ENCODE data around the gene OTOF. TPM values are rescaled to one million over a fixed set of nuclear protein-coding genes. Genes with fewer than 3 reads are reported as not detected.

OTOF gene
- total and polyA plus RNA-seq, 2 experiments from 2014 or later: 0.21 to 0.23 TPM

DNA sequence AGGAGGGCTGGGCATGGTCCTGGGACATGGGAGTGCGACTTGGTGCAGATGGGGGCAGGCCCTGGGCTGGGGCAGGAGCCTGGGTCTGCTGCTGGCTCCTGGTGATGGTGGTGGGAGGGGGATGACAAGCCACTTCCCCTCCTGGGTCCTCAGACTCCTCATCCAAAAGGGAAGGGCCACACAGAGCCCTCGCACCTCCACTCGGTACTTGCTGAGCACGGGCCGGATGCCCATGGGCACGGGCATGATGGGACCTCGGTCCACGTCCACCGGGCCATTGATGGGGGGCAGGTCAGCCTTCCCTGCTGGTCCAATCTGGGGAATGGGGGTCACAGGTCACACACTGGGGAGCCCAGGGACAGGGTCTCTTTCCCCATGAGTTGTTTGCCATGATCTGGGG, 4.1 kb downstream of the OTOF start:
- Mint-ChIP-seq H3K4me3 (no peak overlapping the region), H3K4me1 (peaks cover 4% of the 10 kb centered on the region), H3K27me3 (ENCODE audit: insufficient read depth, low read depth, poor library complexity) (peaks cover 16% of the 10 kb centered on the region), H3K36me3 (ENCODE audit: low read depth) (no peaks in the 10 kb centered on the region), H3K27ac (no peak overlapping the region), H3K9me3 (no peaks in the 10 kb centered on the region; the same call in 1 of the 3 replicates)
- Histone ChIP-seq H3K27ac (ENCODE audit: low read depth) (no peak overlapping the region), H3K36me3 (ENCODE audit: insufficient read depth) (no peaks in the 10 kb centered on the region), H3K4me2 (no peak overlapping the region), H2AFZ (no peak overlapping the region), H3K9me2 (ENCODE audit: insufficient read depth) (no peaks in the 10 kb centered on the region), H3F3A (replicated peaks; ENCODE audit: low read depth) (0 out of 2 replicates have a peak, but pooled peaks cover 6% of the 10 kb centered on the region), H3K79me2 (replicated peaks; ENCODE audit: insufficient read depth) (no peaks in the 10 kb centered on the region), H3K4me1 (ENCODE audit: insufficient read depth) (peaks cover 7% of the 10 kb centered on the region; the same call in 1 of the 2 replicates), H3K27me3 (ENCODE audit: insufficient read depth) (no peaks in the 10 kb centered on the region), H4K20me1 (replicated peaks; ENCODE audit: insufficient read depth) (no peaks in the 10 kb centered on the region), H3K4me3 (no peak overlapping the region)
- TF ChIP-seq EZH2 (IDR thresholded peaks at IDR 0.05; ENCODE audit: low read depth, unreplicated experiment): no peak
- TF ChIP-seq ZNF331 (CRISPR knock-in tag; IDR thresholded peaks at IDR 0.05; ENCODE audit: low read depth): no peak
- TF ChIP-seq, protein P1, sequence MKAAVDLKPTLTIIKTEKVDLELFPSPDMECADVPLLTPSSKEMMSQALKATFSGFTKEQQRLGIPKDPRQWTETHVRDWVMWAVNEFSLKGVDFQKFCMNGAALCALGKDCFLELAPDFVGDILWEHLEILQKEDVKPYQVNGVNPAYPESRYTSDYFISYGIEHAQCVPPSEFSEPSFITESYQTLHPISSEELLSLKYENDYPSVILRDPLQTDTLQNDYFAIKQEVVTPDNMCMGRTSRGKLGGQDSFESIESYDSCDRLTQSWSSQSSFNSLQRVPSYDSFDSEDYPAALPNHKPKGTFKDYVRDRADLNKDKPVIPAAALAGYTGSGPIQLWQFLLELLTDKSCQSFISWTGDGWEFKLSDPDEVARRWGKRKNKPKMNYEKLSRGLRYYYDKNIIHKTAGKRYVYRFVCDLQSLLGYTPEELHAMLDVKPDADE (IDR thresholded peaks at IDR 0.05): no peak
- TF ChIP-seq STAT1 (IDR thresholded peaks at IDR 0.05; ENCODE audit: unreplicated experiment): no peak
- ATAC-seq (no peak), DNase-seq (ENCODE audit: low spot score) (no peak)

DNA sequence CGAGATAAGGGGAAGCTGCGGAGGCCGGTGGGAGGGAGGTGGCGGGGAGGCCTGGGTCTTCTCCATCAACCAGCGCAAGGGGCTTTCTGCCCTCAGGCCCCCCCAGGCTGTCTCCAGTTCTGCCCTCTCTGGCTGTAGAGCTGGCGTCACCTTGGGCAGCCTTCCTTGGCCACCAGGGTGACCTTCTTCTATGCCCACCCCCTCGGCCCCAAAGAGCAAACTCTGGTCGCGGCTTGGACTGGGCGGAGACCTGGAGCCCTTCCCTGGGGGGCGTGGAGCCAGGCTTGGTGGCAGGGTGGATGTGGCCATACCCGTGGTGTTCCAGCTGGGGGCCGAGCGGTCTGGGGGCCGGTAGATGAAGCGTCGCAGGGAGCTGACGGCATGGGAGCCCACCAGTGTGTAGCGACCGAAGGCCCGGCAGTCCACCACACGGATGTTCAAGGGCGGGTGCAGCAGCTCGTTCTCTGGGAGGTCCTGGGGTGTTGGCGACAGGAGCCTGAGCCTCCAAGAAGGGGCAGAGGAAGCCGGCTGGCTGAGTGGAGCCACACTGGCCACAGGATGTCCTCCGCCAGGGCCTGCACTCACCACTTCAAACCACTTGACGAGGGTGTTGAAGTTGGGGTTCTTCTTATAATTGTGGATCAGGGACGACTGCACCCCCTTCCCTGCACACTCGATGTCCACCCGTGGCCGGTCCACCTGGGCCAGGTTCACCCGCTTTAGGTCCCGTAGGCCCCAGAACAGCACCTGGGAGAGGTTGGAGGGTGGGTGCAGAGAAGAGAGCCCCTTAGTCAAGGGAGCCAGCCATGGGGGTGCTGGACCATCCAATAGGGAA, 4.9 kb downstream of the OTOF start:
- no peaks in the 10 kb centered on the region for H3K9me2 ChIP-seq (ENCODE audit: insufficient read depth)
- no peaks in the 10 kb centered on the region for H3K36me3 Mint-ChIP-seq (ENCODE audit: low read depth)
- no peak overlapping the region for H2AFZ ChIP-seq
- H3K36me3 ChIP-seq (ENCODE audit: insufficient read depth): no peaks in the 10 kb centered on the region
- peaks cover 4% of the 10 kb centered on the region for H3K4me1 Mint-ChIP-seq
- no peaks in the 10 kb centered on the region for H3K79me2 ChIP-seq (replicated peaks; ENCODE audit: insufficient read depth)
- H4K20me1 ChIP-seq (replicated peaks; ENCODE audit: insufficient read depth): no peaks in the 10 kb centered on the region; the same call in 1 of the 2 replicates
- ATAC-seq (no peak), DNase-seq (ENCODE audit: low spot score) (no peak)
- peaks cover 19% of the 10 kb centered on the region for H3K27me3 Mint-ChIP-seq (ENCODE audit: insufficient read depth, low read depth, poor library complexity)
- no peaks in the 10 kb centered on the region; the same call in 1 of the 3 replicates for H3K9me3 Mint-ChIP-seq
- H3K27ac ChIP-seq (ENCODE audit: low read depth): no peak overlapping the region
- H3F3A ChIP-seq (replicated peaks; ENCODE audit: low read depth): 0 out of 2 replicates have a peak, but pooled peaks cover 6% of the 10 kb centered on the region
- no peak overlapping the region for H3K4me2 ChIP-seq
- TF ChIP-seq ZNF331 (CRISPR knock-in tag; IDR thresholded peaks at IDR 0.05; ENCODE audit: low read depth) (no peak), STAT1 (IDR thresholded peaks at IDR 0.05; ENCODE audit: unreplicated experiment) (no peak), CREB1 (CRISPR knock-in tag; IDR thresholded peaks at IDR 0.05; ENCODE audit: low read depth) (no peak)
- TF ChIP-seq, protein P1 (IDR thresholded peaks at IDR 0.05): no peak
- TF ChIP-seq, protein P2, sequence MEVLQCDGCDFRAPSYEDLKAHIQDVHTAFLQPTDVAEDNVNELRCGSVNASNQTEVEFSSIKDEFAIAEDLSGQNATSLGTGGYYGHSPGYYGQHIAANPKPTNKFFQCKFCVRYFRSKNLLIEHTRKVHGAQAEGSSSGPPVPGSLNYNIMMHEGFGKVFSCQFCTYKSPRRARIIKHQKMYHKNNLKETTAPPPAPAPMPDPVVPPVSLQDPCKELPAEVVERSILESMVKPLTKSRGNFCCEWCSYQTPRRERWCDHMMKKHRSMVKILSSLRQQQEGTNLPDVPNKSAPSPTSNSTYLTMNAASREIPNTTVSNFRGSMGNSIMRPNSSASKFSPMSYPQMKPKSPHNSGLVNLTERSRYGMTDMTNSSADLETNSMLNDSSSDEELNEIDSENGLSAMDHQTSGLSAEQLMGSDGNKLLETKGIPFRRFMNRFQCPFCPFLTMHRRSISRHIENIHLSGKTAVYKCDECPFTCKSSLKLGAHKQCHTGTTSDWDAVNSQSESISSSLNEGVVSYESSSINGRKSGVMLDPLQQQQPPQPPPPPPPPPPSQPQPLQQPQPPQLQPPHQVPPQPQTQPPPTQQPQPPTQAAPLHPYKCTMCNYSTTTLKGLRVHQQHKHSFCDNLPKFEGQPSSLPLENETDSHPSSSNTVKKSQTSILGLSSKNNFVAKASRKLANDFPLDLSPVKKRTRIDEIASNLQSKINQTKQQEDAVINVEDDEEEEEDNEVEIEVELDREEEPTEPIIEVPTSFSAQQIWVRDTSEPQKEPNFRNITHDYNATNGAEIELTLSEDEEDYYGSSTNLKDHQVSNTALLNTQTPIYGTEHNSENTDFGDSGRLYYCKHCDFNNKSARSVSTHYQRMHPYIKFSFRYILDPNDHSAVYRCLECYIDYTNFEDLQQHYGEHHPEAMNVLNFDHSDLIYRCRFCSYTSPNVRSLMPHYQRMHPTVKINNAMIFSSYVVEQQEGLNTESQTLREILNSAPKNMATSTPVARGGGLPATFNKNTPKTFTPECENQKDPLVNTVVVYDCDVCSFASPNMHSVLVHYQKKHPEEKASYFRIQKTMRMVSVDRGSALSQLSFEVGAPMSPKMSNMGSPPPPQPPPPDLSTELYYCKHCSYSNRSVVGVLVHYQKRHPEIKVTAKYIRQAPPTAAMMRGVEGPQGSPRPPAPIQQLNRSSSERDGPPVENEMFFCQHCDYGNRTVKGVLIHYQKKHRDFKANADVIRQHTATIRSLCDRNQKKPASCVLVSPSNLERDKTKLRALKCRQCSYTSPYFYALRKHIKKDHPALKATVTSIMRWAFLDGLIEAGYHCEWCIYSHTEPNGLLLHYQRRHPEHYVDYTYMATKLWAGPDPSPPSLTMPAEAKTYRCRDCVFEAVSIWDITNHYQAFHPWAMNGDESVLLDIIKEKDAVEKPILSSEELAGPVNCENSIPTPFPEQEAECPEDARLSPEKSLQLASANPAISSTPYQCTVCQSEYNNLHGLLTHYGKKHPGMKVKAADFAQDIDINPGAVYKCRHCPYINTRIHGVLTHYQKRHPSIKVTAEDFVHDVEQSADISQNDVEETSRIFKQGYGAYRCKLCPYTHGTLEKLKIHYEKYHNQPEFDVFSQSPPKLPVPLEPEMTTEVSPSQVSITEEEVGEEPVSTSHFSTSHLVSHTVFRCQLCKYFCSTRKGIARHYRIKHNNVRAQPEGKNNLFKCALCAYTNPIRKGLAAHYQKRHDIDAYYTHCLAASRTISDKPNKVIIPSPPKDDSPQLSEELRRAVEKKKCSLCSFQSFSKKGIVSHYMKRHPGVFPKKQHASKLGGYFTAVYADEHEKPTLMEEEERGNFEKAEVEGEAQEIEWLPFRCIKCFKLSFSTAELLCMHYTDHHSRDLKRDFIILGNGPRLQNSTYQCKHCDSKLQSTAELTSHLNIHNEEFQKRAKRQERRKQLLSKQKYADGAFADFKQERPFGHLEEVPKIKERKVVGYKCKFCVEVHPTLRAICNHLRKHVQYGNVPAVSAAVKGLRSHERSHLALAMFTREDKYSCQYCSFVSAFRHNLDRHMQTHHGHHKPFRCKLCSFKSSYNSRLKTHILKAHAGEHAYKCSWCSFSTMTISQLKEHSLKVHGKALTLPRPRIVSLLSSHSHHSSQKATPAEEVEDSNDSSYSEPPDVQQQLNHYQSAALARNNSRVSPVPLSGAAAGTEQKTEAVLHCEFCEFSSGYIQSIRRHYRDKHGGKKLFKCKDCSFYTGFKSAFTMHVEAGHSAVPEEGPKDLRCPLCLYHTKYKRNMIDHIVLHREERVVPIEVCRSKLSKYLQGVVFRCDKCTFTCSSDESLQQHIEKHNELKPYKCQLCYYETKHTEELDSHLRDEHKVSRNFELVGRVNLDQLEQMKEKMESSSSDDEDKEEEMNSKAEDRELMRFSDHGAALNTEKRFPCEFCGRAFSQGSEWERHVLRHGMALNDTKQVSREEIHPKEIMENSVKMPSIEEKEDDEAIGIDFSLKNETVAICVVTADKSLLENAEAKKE (CRISPR knock-in tag; IDR thresholded peaks at IDR 0.05): no peak
- H3K4me3 Mint-ChIP-seq: no peak overlapping the region
- H3K27me3 ChIP-seq (ENCODE audit: insufficient read depth): no peaks in the 10 kb centered on the region
- H3K27ac Mint-ChIP-seq: no peak overlapping the region
- no peak overlapping the region for H3K4me3 ChIP-seq
- H3K4me1 ChIP-seq (ENCODE audit: insufficient read depth): peaks cover 7% of the 10 kb centered on the region; the same call in 1 of the 2 replicates

All from GM23338 (cell line).